ENCODE measurements around the gene ADAT3. TPM values are rescaled to one million over a fixed set of nuclear protein-coding genes. Genes with fewer than 3 reads are reported as not detected.

Gene ADAT3
- polyA plus RNA-seq, 2 of the 4 experiments (the other 2 are of a cell fraction): 0.66 to 5.6 TPM

DNA sequence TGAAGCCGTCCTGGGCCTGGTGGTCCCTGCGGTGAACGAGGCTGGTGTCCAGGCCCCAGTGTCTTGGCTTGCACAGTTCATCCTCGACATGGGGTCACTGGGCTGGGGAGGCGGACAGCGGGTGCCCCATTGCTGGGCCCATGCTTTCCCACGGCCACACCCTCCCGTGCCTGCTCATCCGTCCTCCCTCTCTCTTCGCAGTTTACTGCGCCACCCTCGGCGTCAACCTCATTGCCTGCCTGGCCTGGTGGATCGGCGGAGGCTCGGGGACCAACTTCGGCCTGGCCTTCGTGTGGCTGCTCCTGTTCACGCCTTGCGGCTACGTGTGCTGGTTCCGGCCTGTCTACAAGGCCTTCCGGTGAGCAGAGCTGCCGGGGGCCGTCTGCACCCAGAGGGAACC lies 12.7 kb downstream of the ADAT3 start:
- ATAC-seq (no peak), FAIRE-seq (no peak), DNase-seq (ENCODE audit: low read depth in 1 of 2, low spot score in 1 of 2) (no peak)
- Histone ChIP-seq H3K4me3 (no peak overlapping the region), H3K4me1 (no peaks in the 10 kb centered on the region), H3K9me3 (no peaks in the 10 kb centered on the region), H3K4me2 (no peak overlapping the region), H3K27ac (no peak overlapping the region)
- TF ChIP-seq, protein P1, sequence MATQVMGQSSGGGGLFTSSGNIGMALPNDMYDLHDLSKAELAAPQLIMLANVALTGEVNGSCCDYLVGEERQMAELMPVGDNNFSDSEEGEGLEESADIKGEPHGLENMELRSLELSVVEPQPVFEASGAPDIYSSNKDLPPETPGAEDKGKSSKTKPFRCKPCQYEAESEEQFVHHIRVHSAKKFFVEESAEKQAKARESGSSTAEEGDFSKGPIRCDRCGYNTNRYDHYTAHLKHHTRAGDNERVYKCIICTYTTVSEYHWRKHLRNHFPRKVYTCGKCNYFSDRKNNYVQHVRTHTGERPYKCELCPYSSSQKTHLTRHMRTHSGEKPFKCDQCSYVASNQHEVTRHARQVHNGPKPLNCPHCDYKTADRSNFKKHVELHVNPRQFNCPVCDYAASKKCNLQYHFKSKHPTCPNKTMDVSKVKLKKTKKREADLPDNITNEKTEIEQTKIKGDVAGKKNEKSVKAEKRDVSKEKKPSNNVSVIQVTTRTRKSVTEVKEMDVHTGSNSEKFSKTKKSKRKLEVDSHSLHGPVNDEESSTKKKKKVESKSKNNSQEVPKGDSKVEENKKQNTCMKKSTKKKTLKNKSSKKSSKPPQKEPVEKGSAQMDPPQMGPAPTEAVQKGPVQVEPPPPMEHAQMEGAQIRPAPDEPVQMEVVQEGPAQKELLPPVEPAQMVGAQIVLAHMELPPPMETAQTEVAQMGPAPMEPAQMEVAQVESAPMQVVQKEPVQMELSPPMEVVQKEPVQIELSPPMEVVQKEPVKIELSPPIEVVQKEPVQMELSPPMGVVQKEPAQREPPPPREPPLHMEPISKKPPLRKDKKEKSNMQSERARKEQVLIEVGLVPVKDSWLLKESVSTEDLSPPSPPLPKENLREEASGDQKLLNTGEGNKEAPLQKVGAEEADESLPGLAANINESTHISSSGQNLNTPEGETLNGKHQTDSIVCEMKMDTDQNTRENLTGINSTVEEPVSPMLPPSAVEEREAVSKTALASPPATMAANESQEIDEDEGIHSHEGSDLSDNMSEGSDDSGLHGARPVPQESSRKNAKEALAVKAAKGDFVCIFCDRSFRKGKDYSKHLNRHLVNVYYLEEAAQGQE (IDR thresholded peaks at IDR 0.05): no peak
- TF ChIP-seq NR3C1 (IDR thresholded peaks at IDR 0.05): no peak
- TF ChIP-seq ZC3H11A (IDR thresholded peaks at IDR 0.05): no peak
- TF ChIP-seq, protein P2, sequence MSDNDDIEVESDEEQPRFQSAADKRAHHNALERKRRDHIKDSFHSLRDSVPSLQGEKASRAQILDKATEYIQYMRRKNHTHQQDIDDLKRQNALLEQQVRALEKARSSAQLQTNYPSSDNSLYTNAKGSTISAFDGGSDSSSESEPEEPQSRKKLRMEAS (IDR thresholded peaks at IDR 0.05): no peak
- no peak for TF ChIP-seq CHD4 (IDR thresholded peaks at IDR 0.05; ENCODE audit: borderline replicate concordance)
- TF ChIP-seq, protein P3, sequence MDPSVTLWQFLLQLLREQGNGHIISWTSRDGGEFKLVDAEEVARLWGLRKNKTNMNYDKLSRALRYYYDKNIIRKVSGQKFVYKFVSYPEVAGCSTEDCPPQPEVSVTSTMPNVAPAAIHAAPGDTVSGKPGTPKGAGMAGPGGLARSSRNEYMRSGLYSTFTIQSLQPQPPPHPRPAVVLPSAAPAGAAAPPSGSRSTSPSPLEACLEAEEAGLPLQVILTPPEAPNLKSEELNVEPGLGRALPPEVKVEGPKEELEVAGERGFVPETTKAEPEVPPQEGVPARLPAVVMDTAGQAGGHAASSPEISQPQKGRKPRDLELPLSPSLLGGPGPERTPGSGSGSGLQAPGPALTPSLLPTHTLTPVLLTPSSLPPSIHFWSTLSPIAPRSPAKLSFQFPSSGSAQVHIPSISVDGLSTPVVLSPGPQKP (IDR thresholded peaks at IDR 0.05; ENCODE audit: low read depth, low read length): no peak
- TF ChIP-seq POLR2A (IDR thresholded peaks at IDR 0.05; ENCODE audit: low read length): no peak
- no peak for TF ChIP-seq CHD2 (IDR thresholded peaks at IDR 0.05; ENCODE audit: low read length, partially characterized antibody)
- POLR2A ChIA-PET: no interaction called here
- CTCF ChIA-PET: no interaction called here
- 94% methylated on average over 19 of the region's 25 CpGs for WGBS (ENCODE audit: missing lambda C conversion rate)

DNA sequence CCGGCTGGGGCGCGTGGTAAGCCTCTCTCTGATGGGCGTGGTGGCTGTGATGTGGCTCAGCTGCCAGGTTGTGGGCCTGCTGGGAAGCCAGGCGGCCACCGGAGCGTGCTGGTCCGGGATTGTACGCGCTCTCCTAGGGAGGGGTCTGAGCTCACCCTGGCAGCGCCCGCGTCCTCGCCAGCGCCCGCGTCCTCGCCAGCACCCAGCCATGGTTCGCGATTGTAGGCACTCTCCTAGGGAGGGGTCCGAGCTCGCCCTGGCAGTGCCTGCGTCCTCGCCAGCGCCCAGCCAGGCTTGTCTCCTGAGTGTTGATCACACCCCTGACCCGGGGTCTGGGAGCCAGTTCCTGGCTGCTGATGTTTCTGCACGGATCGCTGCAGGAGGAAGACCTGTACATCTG lies 13.8 kb downstream of the ADAT3 start:
- Histone ChIP-seq H3K9me3 (no peaks in the 10 kb centered on the region), H3K4me3 (no peak overlapping the region), H3K27ac (no peak overlapping the region), H3K4me1 (no peaks in the 10 kb centered on the region), H3K4me2 (no peak overlapping the region)
- no peak for FAIRE-seq
- DNase-seq (ENCODE audit: low read depth in 1 of 2, low spot score in 1 of 2): no peak
- ChIA-PET POLR2A (no interaction called here), CTCF (interaction anchor here (3.7 kb wide), 1 partner anchor 10 kb away, joined by 21 read pairs; no protein-coding TSS in a partner anchor)
- 92% methylated on average over 21 of the region's 28 CpGs for WGBS (ENCODE audit: missing lambda C conversion rate)
- no peak for ATAC-seq
- no peak for TF ChIP-seq KDM1A (IDR thresholded peaks at IDR 0.05; ENCODE audit: low read depth)
- TF ChIP-seq, protein P4, sequence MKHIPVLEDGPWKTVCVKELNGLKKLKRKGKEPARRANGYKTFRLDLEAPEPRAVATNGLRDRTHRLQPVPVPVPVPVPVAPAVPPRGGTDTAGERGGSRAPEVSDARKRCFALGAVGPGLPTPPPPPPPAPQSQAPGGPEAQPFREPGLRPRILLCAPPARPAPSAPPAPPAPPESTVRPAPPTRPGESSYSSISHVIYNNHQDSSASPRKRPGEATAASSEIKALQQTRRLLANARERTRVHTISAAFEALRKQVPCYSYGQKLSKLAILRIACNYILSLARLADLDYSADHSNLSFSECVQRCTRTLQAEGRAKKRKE (CRISPR knock-in tag; IDR thresholded peaks at IDR 0.05; ENCODE audit: low read depth): no peak
- TF ChIP-seq, protein P5, sequence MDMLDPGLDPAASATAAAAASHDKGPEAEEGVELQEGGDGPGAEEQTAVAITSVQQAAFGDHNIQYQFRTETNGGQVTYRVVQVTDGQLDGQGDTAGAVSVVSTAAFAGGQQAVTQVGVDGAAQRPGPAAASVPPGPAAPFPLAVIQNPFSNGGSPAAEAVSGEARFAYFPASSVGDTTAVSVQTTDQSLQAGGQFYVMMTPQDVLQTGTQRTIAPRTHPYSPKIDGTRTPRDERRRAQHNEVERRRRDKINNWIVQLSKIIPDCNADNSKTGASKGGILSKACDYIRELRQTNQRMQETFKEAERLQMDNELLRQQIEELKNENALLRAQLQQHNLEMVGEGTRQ (IDR thresholded peaks at IDR 0.05): no peak
- TF ChIP-seq HEYL (CRISPR knock-in tag; IDR thresholded peaks at IDR 0.05): no peak
- TF ChIP-seq HOXB13 (CRISPR knock-in tag; IDR thresholded peaks at IDR 0.05; ENCODE audit: low read depth): no peak
- TF ChIP-seq CBX8 (IDR thresholded peaks at IDR 0.05): no peak
- no peak for TF ChIP-seq ZFP36 (IDR thresholded peaks at IDR 0.05; ENCODE audit: borderline replicate concordance, partially characterized antibody)
- no peak for TF ChIP-seq CHD2 (IDR thresholded peaks at IDR 0.05; ENCODE audit: low read length, partially characterized antibody)
- no peak for TF ChIP-seq EHMT2 (IDR thresholded peaks at IDR 0.05; ENCODE audit: low read depth)
- no peak for TF ChIP-seq ZNF302 (CRISPR knock-in tag; IDR thresholded peaks at IDR 0.05)
- no peak for TF ChIP-seq HOXA7 (CRISPR knock-in tag; IDR thresholded peaks at IDR 0.05)
- no peak for TF ChIP-seq RCOR1 (IDR thresholded peaks at IDR 0.05; ENCODE audit: low read depth, low read length)
